IPS DF 4.7 (cell line): Measurements from ENCODE around the gene HTR4.
"Not testable (repeated sequence)": the region's sequence is repeated elsewhere in the genome, so short reads cannot be mapped to it uniquely, and the experiment has no call there.

Experiments
- DNase-seq: peaks from one replicate; pipeline ENCODE4 v3.0.0-alpha.2; 2013; ENCODE audit warnings: low spot score; ENCODE audit errors: extremely low read depth

The HTR4 gene

DNA sequence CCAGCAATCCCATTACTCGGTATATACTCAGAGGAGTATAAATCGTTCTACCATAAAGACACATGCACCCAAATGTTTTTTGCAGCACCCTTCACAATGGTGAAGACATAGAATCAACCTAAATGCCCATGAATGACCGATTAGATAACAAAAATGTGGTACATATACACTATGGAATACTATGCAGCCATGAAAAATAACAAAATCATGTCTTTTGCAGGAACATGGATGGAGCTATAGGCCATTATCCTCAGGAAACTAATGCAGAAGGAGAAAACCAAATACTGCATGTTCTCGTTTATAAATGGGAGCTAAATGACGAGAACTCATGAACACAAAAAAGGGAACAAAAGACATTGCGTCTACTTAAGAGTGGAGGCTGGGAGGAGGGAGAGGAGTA, 114.5 kb downstream of the HTR4 start:
- no peak for DNase-seq

DNA sequence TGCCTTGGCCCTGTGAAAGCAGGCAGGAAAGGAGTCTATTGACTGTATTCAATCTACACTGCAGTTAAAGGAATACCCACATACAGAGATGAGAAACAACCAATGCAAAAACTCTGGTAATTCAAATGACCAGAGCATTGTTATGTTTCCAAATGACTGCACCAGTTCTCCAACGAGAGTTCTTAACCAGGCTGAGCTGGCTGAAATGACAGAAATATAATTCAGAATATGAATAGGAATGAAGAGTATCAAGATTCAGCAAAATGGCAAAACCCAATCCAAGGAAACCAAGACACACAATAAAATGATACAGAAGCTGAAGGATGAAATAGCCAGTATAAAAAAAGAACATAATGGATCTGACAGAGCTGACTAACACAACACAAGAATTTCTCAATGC, 119.1 kb downstream of the HTR4 start:
- DNase-seq, result no peak

DNA sequence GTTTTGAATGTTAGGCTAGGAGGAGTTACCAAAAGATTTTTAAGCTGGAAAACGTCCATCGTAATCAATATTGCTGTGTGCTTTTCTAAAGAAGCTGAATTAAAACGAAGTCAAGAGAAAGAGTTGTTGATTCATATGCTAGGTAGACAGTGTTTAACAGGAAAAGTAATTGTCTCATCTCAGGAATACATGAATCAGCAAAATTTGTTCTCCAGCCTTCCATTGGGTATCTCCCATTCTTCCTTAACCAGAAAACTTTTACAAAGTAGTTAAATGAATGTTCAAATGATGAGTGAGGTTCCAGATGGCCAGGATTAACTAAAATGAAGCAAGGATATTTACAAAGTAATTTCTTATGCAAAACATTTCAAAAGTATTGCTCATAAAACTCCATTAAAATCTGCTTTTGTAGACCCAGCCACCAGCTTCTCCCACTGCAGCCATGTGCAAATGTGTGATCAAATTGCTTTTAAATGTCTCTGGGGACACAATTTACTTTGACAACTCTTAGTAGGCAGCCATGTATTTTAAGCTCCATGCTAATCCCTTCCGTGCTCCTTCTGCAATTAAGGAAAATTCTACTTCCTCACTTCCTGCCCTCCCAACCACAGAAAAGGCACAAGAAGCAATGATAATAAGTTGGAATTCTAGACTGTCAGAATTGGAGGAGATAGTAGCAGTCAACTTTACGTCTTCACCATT, 121.2 kb downstream of the HTR4 start:
- DNase-seq, result no peak

DNA sequence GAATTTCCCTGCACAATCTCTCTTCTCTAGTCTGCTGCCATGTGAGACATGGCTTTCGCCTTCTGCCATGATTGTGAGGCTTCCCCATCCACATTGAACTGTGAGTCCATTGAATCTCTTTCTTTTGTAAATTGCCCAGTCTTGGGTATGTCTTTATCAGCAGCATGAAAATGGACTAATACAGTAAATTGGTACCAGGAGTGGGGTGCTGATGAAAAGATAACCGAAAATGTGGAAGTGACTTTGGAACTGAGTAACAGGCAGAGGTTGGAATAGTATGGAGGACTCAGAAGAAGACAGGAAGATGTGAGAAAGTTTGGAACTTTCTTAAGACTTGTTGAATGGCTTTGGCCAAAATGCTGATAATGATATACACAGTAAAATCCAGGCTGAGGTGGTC, 124.9 kb downstream of the HTR4 start:
- not testable (repeated sequence) for DNase-seq

DNA sequence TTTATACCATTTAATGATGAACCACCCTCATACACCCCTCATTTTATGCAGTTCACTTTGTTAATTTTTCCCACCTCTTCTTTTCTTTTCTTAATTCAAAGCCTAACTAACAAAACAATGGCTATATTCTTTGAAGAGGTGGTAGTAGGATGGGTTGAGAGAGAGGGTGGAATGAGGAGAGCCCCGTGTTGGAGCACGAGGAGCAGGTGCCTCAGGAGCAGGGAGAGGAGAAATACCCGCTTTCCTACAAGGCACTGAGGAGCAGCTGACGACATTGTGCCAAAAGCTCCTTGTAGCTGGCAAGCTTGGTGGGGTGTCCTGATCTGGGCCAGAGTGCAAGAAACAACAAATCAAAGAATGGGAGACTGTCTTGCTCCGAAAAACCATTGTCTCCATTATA, 129.6 kb downstream of the HTR4 start:
- no peak for DNase-seq

DNA sequence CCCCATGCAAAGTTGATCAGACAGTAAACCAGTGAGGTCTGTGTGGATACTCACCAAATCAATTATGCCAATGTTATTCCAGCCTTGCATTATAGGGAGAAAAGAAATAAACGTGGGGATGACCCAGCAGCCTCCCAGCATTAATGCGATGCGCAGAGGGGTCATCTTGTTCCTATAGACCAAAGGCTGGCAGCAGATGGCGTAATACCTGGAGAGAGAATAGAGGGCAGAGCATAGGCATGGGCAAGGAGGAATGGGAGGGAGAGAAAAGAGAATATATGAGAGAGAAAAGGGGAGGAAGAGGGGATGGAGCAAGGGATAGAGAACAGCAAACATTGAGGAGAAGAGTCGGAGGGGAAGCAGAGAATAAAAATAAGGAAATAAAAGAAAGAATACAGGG, 131.2 kb downstream of the HTR4 start:
- no peak for DNase-seq

DNA sequence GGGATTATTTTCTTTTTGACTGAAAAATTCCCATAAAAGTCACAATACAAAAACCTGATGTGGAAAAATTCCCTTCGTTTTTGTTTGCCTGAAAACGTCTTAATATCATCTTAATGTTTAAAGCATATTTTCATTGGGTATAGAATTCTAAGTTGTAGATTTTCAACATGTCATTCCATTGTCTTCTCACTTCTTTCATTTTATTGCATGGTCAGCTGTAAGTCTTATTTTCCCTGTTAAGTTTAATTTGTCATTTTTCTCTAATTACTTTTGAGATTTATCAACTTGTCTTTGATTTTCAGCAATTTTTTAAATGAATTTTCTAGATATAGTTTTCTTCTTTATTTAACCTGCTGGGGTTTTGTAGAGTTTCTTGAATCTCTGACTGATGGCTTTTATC, 138.9 kb downstream of the HTR4 start:
- no peak for DNase-seq

DNA sequence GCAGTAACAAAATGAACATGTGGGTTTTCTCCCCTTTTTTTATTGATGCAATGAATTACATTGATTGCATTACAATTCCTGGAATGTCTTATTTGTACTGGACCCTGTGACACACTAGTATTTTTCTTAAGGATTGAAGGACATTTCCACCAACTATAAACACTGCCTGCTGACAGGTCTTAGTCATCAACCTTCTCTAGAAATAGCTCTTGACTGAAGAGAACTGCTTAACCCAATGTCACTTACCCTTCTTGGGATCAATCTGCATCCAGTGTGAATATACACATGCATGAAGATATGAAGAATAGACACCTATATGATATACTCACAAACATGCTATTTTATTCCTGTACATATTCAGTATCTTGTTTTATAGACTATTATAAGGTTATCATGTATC, 140.0 kb downstream of the HTR4 start:
- no peak for DNase-seq

DNA sequence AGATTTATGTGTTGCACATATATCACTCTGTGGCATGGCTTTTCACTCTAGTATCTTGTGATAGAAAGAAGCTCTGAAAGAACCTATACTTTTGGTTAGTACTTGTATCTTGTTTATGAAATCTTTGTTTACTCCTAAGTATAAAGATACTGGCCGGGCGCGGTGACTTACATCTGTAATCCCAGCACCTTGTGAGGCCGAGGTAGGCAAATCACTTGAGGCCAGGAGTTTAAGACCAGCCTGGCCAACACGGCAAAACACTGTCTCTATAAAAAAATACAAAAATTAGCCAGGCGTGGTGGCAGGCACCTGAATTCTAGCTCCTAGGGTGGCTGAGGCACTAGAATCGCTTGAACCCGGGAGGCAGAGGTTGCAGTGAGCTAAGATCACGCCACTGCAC, 141.8 kb downstream of the HTR4 start:
- no peak for DNase-seq

DNA sequence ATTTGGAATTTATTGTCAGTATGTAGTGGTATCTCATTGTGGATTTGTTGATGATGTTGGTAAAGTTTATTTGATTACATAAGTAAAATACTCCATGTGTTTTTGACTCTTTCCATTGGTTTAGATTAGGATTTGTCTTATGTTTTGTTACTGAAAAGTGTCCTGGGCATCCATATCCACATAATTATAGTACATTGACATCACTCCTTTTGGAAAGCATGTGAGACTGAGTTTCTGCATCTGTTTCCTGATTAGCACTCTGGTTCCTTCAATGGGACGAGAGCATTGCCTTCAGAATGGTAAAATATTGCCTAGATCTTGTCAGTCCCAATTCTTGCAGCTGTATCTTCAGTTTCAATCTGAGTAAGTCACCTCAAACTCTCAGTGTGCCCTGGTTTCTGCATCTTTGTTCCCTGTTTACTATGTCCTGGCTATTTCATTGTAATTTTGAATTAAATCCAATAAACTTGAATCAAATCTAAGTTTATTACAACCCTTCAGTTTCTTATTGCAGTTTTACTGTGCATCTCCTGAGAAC, 142.4 kb downstream of the HTR4 start:
- no peak for DNase-seq

DNA sequence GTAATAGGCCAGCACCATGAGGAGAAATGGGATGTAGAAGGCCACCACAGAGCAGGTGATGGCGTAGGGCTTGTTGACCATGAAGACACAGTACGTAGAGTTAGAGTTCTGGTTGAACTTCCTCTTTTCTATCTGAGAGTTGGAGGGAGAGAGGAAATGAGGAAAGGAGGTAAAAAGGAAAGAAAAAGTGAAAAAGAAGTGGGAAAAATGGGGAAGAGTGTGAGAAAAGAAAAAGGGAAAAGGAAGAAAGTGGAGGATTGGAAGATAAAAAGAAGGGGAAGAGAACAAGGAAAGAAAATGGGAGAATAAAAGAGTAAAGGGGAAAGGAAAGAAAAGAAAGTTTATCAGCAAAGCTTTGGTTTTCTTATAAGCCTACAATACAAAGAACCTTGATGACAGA, 144.4 kb downstream of the HTR4 start:
- DNase-seq, result no peak

DNA sequence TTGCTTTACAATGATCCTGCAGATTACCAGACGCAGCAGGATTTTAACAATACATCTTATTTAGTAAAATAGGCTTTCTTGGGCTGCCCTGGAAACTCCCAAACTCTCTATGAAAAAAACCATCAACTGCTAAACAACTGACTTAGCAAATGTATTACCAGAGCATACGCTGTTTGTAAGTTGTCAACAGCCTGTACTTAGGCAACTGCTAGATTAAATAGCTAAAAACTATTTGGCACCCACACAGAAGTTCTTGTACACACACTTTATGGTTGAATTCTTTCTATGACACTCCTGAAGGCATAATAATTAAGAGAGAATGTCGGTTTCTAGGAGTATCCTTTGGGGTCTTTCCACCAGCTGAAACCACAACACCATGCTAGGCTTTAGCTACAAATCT, 146.7 kb downstream of the HTR4 start:
- DNase-seq, result no peak

DNA sequence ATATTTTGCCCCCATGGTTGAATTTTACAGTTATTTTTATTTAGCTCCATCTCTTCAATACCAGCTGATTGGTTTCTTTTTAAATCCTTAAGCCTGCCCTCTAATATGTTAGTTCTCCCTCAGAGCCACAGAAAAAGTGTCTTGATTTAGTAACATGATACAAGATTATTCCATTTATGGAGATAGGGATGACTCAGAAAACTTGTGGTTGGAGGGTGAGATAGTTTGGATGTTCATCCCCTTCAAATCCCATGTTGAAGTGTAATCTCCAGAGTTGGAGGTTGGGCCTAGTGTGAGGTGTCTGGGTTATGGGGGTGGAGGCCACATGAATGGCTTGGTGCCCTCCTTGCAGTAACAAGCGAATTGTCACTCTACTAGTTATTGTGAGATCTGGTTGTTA, 154.9 kb downstream of the HTR4 start:
- DNase-seq, result no peak

DNA sequence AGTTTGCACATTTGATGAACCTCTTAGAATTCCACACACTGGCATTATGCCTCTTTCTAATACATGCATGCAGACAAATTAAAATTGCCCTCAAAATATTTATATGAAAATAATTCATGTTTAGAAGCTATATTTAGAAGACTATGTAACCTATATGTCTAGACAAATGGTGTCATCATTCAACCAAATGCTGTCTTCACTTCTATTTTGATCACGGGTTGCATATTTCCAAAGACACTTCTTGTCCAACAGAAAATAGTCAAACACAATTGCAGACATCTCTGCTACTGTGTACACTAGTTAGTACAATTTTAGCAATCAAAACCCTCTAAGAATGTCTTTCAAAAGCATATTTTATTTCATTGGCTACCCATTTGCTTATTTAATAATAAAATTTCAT, 156.6 kb downstream of the HTR4 start:
- DNase-seq, result no peak

DNA sequence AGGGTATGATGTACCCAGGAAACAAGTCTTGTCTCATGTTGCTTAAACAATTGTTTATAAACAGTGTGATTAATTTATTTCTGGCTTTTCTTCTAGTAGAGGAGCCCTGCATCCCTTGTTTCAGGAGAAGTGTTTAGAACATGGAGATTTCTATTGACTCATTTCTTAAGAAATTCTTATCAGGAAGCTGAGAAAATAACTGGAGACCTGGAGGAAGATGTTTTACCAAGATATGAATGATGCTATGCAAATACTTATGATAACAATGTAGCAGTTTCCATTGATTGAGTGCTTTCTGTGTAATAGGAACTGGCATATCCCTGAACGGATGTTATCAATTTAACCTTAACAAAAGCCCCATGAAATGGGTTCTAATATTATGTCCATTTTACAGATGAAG, 162.0 kb downstream of the HTR4 start:
- no peak for DNase-seq

DNA sequence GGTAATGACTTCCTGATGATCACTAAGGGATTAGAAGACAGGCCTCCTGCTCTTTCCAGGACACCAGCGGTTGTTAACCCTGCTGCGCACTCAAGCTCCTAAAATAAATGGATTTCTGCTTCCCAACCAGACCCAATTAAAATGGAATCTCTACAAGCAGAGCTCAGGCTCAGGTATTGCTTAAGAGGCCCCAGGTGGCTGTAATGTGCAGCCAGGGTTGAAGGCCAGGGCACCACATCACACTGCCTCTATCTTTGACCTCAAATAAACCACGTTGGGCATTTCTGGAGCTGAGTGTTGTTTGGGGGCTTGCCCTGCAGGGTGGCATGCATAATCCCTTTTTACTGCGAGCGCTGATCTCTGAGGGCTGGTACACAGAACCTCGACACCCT, 162.5 kb downstream of the HTR4 start:
- DNase-seq, result no peak

DNA sequence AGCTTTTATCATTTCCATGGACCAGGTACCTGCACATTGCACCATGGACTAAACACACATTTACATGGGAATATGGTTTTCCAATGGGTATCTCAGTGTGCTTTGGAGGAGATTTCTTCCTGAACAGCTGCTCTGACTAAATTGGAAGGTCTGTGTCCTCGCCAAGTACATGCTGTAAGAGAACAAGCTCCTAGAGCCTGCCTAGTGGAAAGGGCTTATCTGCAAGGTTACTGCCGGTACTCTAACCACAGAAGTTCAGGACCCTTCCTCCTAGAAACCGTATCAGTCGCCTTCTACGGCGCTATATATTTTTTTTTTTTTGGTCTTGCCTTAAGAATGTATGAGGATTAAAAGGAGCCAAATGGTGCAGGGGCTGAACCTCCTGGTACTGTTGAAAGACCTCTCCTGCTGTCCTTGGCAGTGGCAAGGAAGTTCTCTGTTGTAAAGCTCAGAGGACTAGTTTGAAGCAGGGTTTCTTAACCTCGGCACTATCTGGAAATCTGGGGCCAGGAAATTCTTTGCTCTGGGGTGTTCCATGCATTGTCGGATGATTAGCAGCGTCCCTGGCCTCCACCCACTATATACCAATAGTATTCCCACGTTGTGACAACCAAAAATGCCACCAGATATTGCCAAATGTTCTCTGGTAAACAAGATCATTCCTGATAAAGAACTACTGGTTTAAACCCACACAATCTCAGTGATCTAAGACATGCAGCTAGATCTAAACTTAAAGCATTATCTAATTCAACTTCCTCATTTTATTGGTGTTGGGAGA, 163.1 kb downstream of the HTR4 start:
- no peak for DNase-seq

DNA sequence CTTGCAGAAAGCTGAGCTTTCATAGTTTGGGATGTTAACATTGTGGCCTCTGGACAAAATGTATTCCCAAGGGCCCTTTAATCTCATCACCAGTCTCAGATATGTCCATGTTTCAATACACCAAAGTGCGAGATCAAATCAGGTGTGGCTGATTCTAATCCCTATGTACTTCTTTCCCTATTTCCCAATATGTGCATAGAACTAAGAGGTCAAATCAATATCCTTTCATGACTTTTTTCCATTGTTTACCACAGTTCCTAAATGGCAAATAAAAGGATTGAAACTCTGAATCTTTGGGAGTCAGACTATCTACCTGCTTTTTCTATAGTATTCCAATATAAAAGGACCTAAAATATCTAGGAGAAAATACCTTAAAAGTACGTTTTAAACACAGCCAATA, 165.6 kb downstream of the HTR4 start:
- no peak for DNase-seq

DNA sequence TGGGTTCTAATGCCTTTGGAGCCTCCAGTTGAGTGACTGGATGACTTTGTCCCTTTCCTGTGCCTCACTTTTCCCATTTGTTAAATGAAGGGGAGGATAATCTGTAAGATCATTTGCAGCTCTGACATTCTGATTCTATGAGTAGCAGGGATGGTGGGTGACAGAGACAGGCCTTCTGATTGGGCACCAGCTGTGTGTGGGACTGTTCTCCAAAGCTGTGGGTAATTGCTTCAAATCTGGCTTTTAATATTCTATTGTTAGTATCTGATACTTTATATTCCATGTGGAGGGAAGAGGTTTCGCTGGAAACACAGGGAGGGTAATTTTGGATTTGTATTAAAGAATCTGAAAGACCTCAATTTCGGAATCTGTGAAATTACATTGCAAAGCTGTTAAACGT, 167.9 kb downstream of the HTR4 start:
- DNase-seq, result no peak

DNA sequence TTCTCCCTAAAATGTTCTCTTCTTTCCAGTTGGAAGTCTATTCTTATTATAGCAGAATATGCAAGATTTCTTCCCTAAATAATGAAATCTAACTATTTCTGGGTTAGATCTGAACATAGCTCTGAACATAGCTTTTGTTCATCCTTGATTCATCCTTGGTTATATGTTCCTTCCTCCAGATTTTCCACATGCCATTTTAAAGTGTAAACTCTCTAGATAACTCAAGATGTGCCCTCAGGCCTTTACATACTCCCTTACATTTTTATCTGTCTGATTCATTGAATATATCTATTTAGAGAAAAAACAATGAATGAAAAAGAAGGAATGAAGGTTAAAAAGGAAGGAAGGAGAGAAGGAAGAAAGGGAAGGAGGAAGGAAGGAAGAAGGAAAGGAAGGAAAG, 169.7 kb downstream of the HTR4 start:
- no peak for DNase-seq

DNA sequence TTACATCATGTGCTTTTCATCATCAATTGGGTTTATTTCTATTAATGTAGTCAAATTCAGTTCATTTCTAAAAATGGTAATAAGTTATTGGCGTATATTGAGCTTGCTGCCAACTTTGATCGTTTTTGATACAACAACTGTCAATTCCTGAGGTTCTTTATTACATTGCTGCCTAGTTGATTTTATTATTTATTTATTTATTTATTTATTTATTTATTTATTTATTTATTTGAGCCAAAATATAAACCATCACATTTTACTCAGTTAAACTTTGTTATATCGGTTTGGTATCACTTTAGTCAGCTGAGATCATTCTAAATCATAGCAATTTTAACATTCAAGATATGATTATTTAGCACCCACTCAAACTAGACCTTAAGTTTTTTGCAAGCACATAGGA, 170.6 kb downstream of the HTR4 start:
- DNase-seq, result no peak

DNA sequence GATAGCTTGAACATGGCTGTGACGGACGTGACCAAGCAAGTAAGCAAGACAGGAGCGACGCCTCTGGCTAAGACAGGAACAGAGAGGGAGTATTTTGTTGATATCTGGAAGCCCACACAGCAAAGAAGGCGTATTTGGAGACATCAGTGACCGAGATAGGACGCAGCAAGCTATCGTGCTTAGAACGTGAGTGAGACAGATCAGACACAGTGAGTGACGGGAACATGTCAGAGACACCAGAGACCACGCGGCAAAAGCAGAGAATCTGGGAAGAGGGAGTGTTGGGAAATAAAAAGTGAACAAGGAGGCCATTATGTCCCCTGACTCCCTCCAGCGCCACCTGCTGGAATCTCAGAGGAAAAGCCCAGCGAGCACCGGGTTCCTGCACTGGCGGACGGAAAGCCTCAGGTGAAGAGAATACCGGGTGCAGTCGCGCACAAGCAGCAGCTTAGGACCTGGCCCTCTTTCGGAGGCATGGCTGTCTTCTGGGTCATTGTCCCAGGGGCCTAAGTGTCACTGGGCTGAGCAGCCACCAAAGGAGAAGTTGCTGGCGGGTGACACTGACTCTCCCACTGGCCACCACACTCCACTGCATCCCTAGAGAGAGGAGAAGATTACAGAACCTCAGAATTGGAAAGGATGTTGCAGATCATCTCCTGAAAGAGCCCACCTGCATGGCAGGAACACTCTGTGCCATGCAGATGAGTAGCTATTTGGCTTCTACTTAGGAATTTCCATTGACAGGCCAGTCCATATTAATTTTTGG, 171.4 kb downstream of the HTR4 start:
- peak; percentile 64 for DNase-seq
